ENCODE measurements around the gene SLC47A2.

DNA sequence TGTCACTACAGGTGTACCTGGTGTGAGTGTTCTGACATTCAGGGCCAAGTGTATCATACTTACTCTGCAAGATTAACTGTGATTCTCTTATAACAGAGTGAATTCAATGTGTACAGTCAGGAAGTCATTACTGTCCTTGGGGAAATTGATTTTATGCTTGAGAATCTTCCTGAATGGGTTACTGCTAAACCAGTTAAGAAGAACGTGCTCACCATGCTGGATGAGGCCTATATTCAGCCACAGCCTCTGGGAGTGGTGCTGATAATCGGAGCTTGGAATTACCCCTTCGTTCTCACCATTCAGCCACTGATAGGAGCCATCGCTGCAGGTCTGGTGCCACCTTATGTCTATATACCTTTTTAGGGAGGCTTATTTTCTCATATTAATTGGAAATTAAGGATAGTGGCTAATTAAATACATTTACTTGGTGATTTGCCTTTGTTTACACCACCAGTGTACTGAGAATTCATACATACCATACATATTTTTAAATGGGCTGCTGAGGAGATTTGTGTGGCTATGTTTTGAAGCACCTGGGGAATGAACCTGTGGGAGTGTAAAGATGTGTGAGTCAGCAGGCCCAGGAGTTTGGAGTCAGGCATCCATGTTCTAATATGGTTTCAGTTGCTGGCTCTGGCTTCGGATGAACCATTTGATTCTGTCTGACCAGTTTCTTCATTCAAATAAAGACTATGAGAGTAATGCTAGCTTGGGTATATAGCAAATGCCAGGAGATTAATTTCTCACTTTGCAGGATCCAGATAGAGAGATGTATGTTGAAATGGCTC is 64.7 kb downstream of the SLC47A2 start:
- TF ChIP-seq CTCF (IDR thresholded peaks at IDR 0.05; ENCODE audit: low read depth, low read length) (no peak), EZH2phosphoT487 (IDR thresholded peaks at IDR 0.05; ENCODE audit: low read depth) (no peak)
